Measurements from ENCODE around the gene LPO.

- no peak for TF ChIP-seq CTCF (conservative IDR thresholded peaks at IDR 0.05 in 1 of 2, IDR thresholded peaks at IDR 0.05 in 1 of 2; ENCODE audit: low read depth in 1 of 2, low read length in 2 of 2)
- TF ChIP-seq EZH2 (IDR thresholded peaks at IDR 0.05; ENCODE audit: low read length, missing control alignments) = no peak
Measured at GRCh38 chr17:58210922-58211321, 27.5 kb upstream of the LPO start.
